ENCODE results near the gene EXD2. TPM values are rescaled to one million over a fixed set of nuclear protein-coding genes. Genes with fewer than 3 reads are reported as not detected.

EXD2 gene, protein sequence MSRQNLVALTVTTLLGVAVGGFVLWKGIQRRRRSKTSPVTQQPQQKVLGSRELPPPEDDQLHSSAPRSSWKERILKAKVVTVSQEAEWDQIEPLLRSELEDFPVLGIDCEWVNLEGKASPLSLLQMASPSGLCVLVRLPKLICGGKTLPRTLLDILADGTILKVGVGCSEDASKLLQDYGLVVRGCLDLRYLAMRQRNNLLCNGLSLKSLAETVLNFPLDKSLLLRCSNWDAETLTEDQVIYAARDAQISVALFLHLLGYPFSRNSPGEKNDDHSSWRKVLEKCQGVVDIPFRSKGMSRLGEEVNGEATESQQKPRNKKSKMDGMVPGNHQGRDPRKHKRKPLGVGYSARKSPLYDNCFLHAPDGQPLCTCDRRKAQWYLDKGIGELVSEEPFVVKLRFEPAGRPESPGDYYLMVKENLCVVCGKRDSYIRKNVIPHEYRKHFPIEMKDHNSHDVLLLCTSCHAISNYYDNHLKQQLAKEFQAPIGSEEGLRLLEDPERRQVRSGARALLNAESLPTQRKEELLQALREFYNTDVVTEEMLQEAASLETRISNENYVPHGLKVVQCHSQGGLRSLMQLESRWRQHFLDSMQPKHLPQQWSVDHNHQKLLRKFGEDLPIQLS
- total RNA-seq = 13.5 and 14.8 TPM in 2 replicates

DNA sequence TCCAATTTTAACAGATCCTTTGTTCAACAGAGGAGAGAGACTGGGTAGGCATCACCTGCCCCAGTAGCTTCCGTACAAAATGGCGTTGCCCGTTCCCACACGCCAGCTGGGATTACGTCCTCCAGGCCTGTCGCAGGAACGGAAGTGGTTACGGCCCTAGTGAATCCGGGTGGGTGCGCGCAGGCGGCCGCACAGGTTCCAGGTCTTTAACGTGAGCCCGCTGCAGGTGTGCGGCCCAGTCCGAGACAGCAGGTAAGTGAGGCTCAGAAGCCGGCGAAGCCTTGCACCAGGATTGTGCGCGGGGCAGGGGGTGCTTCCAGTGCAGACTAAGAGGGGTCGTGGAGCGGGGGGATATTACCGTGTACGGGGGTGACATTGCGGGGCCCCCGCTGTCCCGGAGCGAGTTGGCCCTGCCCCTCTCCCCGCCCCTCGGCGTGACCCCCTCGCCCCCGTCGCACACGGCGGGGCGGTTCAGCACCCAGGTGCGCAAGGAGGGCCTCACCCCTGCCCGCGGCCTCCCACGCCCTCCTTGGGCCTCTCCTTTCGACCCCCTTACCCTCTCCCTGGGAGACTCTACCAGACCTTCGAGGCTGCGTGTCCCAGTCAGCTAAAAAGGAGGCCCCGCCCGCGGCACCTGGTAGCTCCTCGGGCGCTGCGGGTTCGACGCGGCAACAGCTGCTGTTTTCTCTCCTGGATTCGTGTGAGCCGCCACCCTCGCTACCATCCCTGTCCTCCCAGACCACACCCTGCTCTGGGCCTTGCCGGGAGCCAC, at the start of gene EXD2:
Gene EXD2 (plus strand): TSS at position 159 of the 772 bp plus-strand sequence. CDS start 17,973 bp downstream, outside the sequence.

DNA sequence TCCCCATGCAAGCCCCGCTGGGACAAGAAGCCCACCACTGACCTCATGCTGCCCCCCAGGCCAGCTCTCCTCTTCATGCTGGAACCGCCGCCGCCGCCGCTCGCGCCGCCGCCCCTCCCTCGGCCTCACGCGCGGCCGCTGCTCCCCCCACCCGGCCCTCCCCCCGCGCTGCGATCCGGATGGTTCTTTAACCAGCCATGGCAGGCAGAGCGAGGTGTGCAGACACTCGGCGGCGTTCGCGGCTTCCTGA, 38.5 kb upstream of the EXD2 start, which contains the start of gene DCAF5:
Gene DCAF5 (minus strand): TSS at position 218 of the 250 bp plus-strand sequence. CDS start 141 bp downstream, at position 77.

DNA sequence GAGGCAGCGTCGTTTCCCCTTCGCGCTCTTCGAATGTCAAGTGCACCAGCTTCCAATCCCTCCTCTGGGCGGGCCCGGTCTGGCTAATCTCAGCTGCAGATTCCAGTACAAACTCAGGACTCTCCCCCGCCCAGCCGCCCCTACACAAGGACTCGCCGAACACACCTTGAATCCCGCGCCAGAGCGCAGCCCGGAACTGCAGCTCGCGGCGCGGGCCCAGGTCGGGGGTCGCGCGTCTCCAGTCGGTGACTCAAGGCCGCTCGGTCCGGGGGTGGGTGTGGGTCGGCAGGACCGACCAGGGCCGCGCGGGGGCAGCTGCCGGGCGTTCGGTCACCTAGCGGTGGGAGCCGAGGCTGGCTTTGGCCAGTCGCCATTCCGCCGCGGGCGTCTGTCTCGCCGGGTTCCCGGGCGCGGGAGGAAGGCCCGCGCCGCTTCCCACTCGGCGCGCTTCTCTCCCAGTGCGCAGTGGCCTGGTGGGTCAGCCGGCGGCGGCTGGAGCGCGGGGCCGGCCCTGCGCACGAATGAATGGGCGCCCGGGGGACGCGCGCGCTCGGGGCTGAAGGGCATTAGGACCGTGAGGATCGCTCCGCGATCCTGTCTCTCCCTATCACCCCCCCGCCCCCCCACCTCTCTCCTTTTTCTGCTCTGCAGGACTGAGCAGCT, 68.4 kb downstream of the EXD2 start, which contains the start of gene GALNT16:
Gene GALNT16 (plus strand): TSS at position 632 of the 663 bp plus-strand sequence. CDS start 133 bp downstream, outside the sequence.

Other genes starting within 250 kb of the EXD2 start
- 231 and 312 TPM in 2 replicates for gene ACTN1, start 212.2 kb upstream of the EXD2 start, total RNA-seq
- gene DCAF5, start 38.4 kb upstream of the EXD2 start, total RNA-seq = 11.0 and 15.5 TPM in 2 replicates
- gene GALNT16, start 68.7 kb downstream of the EXD2 start, total RNA-seq = 0.85 and 1.4 TPM in 2 replicates
- 245 and 282 TPM in 2 replicates for gene ERH, start 206.8 kb downstream of the EXD2 start, total RNA-seq
- gene SLC39A9, start 207.2 kb downstream of the EXD2 start, total RNA-seq = 121 and 137 TPM in 2 replicates